Fibroblast of villous mesenchyme (primary cell): ENCODE results near the gene STK32B. TPM values are rescaled to one million over a fixed set of nuclear protein-coding genes. Genes with fewer than 3 reads are reported as not detected.

Source experiments
- DNase-seq: peaks from one replicate; pipeline ENCODE4 v3.0.0-alpha.2; 2010; ENCODE audit warnings: low read depth
- H3K4me3 ChIP-seq: 2 replicates; pipeline ENCODE4 v1.5.1; 2011; ENCODE audit warnings: low read depth, mild to moderate bottlenecking, low read length
- total RNA-seq: library from RNA; depleted of rRNA; stranded (reverse); fragments of >200 nt; gene quantifications from 2 replicates; pipeline ENCODE4 v1.2.3, GENCODE V29; 2012
- TF ChIP-seq, protein P1 (sequence below): IDR thresholded peaks from 2 replicates; pipeline ENCODE4 v1.5.1; 2012; ENCODE audit warnings: low read depth, mild to moderate bottlenecking, low read length; ENCODE audit not compliant: insufficient read depth

STK32B gene
- total RNA-seq, 1 donor = 2.6 TPM

DNA sequence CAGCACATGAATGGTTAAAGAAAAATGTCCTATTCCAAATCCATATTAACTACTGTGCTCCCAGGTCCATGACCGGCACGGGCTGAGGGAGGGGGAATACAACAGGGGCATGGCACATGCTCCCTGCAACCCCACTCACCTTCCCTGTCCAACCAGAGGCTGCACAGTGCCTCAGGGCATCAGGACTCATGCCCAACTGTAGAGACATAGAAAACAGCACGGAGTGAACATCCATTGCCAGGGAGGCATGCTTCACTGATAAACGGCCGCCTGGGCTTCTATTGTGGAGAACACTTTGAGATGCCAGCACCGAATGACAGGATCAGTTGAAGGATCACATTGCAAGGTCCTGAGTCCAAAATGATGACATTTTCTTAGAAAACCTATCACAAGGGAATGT is 140.6 kb downstream of the STK32B start:
- no peak overlapping the region for H3K4me3 ChIP-seq
- DNase-seq = no peak
- TF ChIP-seq, protein P1, sequence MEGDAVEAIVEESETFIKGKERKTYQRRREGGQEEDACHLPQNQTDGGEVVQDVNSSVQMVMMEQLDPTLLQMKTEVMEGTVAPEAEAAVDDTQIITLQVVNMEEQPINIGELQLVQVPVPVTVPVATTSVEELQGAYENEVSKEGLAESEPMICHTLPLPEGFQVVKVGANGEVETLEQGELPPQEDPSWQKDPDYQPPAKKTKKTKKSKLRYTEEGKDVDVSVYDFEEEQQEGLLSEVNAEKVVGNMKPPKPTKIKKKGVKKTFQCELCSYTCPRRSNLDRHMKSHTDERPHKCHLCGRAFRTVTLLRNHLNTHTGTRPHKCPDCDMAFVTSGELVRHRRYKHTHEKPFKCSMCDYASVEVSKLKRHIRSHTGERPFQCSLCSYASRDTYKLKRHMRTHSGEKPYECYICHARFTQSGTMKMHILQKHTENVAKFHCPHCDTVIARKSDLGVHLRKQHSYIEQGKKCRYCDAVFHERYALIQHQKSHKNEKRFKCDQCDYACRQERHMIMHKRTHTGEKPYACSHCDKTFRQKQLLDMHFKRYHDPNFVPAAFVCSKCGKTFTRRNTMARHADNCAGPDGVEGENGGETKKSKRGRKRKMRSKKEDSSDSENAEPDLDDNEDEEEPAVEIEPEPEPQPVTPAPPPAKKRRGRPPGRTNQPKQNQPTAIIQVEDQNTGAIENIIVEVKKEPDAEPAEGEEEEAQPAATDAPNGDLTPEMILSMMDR = no peak

DNA sequence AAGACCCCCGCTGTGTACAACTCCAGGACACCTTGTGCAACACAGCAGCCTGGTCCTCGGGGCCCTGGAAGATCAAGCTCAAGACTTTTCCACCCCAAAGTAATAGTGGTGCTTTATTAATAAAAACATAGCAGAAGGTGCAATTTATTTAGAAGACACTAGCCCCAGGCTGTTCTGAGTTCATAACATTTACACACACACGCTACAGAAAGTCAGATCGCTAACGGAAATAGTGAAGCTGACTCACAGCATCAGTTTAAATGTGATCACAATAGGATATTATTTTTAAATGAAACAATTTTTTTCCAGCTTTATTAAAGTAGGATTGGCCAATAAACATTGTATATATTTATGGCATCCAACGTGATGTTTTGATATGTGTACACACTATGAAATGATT is 141.0 kb downstream of the STK32B start:
- no peak for DNase-seq
- TF ChIP-seq, protein P1 = no peak
- no peak overlapping the region for H3K4me3 ChIP-seq

DNA sequence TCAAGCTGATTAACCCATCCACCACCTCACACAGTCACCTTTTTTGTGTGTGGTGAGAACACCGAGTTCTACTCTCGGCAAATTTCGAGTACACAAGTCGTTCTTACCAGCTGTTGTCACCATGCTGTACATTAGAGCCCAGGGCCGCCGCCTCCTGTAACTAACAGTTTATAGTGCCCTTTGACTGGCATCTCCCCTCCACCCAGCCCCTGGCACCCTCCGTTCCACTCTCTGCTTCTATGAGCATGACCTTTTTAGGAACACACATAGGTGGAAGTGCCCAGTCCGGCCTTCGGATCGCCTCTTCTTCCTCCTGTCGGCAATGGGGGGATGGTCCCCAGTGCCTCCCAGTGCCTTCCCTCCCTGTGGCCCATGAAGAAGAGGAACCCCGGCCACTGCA is 141.4 kb downstream of the STK32B start:
- no peak for DNase-seq
- no peak overlapping the region for H3K4me3 ChIP-seq
- TF ChIP-seq, protein P1 = no peak

GRCh38 chr4:5198656-5199541 is 147.6 kb downstream of the STK32B start:
- TF ChIP-seq, protein P1 = no peak
- H3K4me3 ChIP-seq = no peak overlapping the region
- no peak for DNase-seq

GRCh38 chr4:5199912-5200311 is 148.6 kb downstream of the STK32B start:
- DNase-seq = no peak
- TF ChIP-seq, protein P1 = no peak
- no peak overlapping the region for H3K4me3 ChIP-seq

DNA sequence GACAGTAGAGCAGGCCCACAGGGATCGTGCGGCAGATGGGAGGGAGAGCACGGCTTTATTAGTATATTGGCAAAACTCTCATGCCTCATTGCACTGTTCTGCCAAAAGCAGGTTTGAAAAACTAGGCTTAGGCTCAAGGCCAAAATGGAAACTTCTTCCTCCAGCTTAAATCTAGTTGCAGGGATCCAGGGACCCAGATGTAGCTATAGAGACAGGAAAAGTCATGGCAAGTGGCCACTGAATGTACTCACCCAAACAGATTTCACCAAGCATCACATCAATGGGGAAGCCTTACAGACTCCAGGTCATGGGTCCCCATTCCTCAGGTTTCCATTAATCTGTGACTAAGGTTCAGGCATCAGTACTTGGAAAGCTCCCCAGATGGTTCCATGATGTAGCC is 149.2 kb downstream of the STK32B start:
- H3K4me3 ChIP-seq = no peak overlapping the region
- TF ChIP-seq, protein P1 = no peak
- DNase-seq = no peak
